Lower leg skin (tissue), 4 donors: ENCODE data around the gene MYO1H. TPM values are rescaled to one million over a fixed set of nuclear protein-coding genes. Genes with fewer than 3 reads are reported as not detected.
"Not testable (repeated sequence)": the region's sequence is repeated elsewhere in the genome, so short reads cannot be mapped to it uniquely, and the experiment has no call there.

Source experiments
- DNase-seq, 2 donors: peaks; one replicate each; pipeline ENCODE4 v3.0.0-alpha.2; 2019; ENCODE audit warnings: low spot score in 2 of 2
- H3K4me3 ChIP-seq: fragments of 200-600 bp; sonication (generic); 2 replicates; pipeline ENCODE4 v1.5.1; 2017; ENCODE audit warnings: mild to moderate bottlenecking, low read depth; ENCODE audit not compliant: poor library complexity, severe bottlenecking
- CTCF ChIP-seq, 3 donors: fragments of 450-650 bp; IDR thresholded peaks; one replicate each; pipeline ENCODE4 v1.5.1; 2016; ENCODE audit warnings: antibody characterized with exemption in 3 of 3, mild to moderate bottlenecking in 3 of 3, moderate library complexity in 2 of 3
- POLR2A ChIP-seq, 2 donors: fragments of 450-650 bp; IDR thresholded peaks; one replicate each; pipeline ENCODE4 v1.6.1; 2016 to 2017; ENCODE audit warnings: antibody characterized with exemption in 2 of 2, mild to moderate bottlenecking in 1 of 2, moderate library complexity in 1 of 2
- WGBS, 2 donors: methylation state at CpG; one replicate each; pipeline ENCODE4 v1.1.5; 2018; 5-methylcytosine and 5-hydroxymethylcytosine counted together
- intact Hi-C: fragments of 100-400 bp; cut with DNase I; formaldehyde crosslinking; loops from one replicate; pipeline ENCODE4 v1.15.0; 2023; ENCODE audit warnings: low total_unique reads
- total RNA-seq, 4 donors: library from RNA; depleted of rRNA; stranded (reverse); fragments of >200 nt; gene quantifications; one replicate each; pipeline ENCODE4 v1.1.0, GENCODE V29; 2016

Gene MYO1H
- total RNA-seq, 4 donors from 2014 or later = 0.20 to 0.75 TPM; not detected in 2

GRCh38 chr12:109433618-109434017 is 85.9 kb downstream of the MYO1H start:
- intact Hi-C loops = no loop called here
- WGBS, 2 donors = 65 to 78% methylated on average over 4 of the region's 4 CpGs
- DNase-seq = no peak
- no peak overlapping the region for H3K4me3 ChIP-seq
- TF ChIP-seq POLR2A (IDR thresholded peaks at IDR 0.05) (no peak), CTCF (IDR thresholded peaks at IDR 0.05) (no peak)

GRCh38 chr12:109434582-109434981 is 86.9 kb downstream of the MYO1H start:
- 70 to 76% methylated on average over 7 of the region's 7 CpGs for WGBS, 2 donors
- TF ChIP-seq CTCF (IDR thresholded peaks at IDR 0.05) (no peak), POLR2A (IDR thresholded peaks at IDR 0.05) (no peak)
- no peak for DNase-seq
- intact Hi-C loops = no loop called here
- H3K4me3 ChIP-seq = no peak overlapping the region

GRCh38 chr12:109435428-109436187 is 87.9 kb downstream of the MYO1H start:
- no peak overlapping the region for H3K4me3 ChIP-seq
- TF ChIP-seq CTCF (IDR thresholded peaks at IDR 0.05) (no peak), POLR2A (IDR thresholded peaks at IDR 0.05) (no peak)
- intact Hi-C loops = no loop called here
- WGBS, 2 donors = 65 to 74% methylated on average over 17 of the region's 17 CpGs
- no peak for DNase-seq

GRCh38 chr12:109436188-109436560 is 88.5 kb downstream of the MYO1H start:
- 62 to 75% methylated on average over 7 of the region's 7 CpGs for WGBS, 2 donors
- TF ChIP-seq POLR2A (IDR thresholded peaks at IDR 0.05) (no peak), CTCF (IDR thresholded peaks at IDR 0.05) (no peak)
- intact Hi-C loops = no loop called here
- DNase-seq = no peak
- H3K4me3 ChIP-seq = no peak overlapping the region

- intact Hi-C loops = no loop called here
- TF ChIP-seq CTCF (IDR thresholded peaks at IDR 0.05) (no peak), POLR2A (IDR thresholded peaks at IDR 0.05) (no peak)
- no peak for DNase-seq
- H3K4me3 ChIP-seq = no peak overlapping the region
- 63 to 70% methylated on average over 6 of the region's 6 CpGs for WGBS, 2 donors
These were observed 91.5 kb downstream of the MYO1H start for GRCh38 chr12:109439181-109439580.

GRCh38 chr12:109439951-109440350 is 92.3 kb downstream of the MYO1H start:
- DNase-seq, intact Hi-C loops: not testable (repeated sequence)
- 93 to 97% methylated on average over 13 of the region's 13 CpGs for WGBS, 2 donors

More at GRCh38 chr12:109439951-109440350, 92.3 kb downstream of the MYO1H start:
- H3K4me3 ChIP-seq = not testable (repeated sequence)
